DMS53 (cell line): Measurements from ENCODE around the gene XAGE3.

Experiments
- DNase-seq: peaks from one replicate; lab custom pipeline; 2025; lab: John Stamatoyannopoulos, UW

XAGE3 gene

GRCh38 chrX:52839137-52839536 is 28.7 kb downstream of the XAGE3 start:
- peak; percentile 3 for DNase-seq

DNA sequence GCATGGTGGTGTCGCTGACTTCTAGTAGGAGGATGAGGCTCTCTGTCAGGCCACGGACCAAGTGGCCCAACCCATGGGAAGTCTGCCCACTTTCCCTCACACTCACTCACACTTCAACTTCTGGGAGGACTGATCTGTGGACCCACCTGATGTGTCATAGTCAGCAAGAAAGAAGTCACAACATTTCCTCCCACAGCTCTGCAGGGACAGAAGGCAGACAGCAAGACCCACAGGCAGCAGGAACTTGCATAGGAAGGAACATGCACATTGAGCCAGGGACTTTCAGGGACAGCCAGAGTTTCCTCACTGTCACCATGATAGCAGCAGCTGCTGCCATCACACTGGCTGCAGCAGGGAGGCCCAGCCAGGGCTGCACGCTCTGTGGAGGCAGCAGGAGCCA is 37.3 kb downstream of the XAGE3 start:
- DNase-seq, result no peak

- DNase-seq, result no peak
These were observed 43.3 kb downstream of the XAGE3 start for GRCh38 chrX:52824608-52825007.

DNA sequence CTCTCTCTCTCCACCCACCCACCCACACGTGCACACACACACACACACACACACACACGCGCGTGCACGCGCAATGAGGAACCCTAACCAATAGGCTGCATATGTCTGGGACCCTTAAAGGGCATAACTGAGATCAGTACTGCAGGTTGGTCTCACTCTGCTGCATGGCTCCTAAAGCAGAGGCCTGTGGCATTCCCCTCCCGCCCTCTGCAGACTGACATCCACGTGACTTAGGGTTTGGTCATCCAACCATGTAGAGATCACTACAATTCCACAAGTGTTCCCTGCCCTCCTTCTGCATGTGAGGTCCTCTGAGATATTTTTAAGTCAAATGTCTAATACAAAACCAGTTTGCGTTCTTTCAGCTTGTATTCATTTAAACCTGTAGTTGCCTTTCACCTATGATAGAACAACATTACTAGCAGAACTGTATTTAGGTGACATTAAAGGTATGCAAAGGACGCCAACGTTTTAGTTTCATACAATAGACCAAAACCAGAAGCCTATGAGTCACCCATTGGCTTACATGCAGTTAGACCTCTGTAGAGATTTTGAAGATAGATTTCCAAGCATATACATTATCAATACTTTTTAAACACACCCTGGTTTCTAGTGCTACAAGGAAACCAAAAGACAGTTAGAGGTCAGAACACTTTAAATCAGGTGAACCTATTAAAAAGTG is 46.7 kb downstream of the XAGE3 start:
- no peak for DNase-seq

GRCh38 chrX:52819788-52820187 is 48.1 kb downstream of the XAGE3 start:
- no peak for DNase-seq
